Stimulated activated memory B cell treated with anti-CD40 and anti-IgM and Interleukin-4, amounts not matched to agents 10 μg/mL and 1 μg/mL and 100 μg/mL, for 72 hours (primary cell): ENCODE measurements around the gene PRR36.

Experiments
- ATAC-seq: fragments of 150-1000 bp; cut with Tn5 transposase; 2 replicates; pipeline ENCODE4 v1.10.0; 2021
- H3K27ac Mint-ChIP-seq: one replicate; pipeline ENCODE4 v1.8.0; 2022; ENCODE audit warnings: mild to moderate bottlenecking, mixed read lengths
- H3K27me3 Mint-ChIP-seq: one replicate; pipeline ENCODE4 v1.8.0; 2022; ENCODE audit warnings: mixed read lengths
- H3K36me3 Mint-ChIP-seq: one replicate; pipeline ENCODE4 v1.8.0; 2022; ENCODE audit warnings: mixed read lengths
- H3K4me1 Mint-ChIP-seq: one replicate; pipeline ENCODE4 v1.8.0; 2022; ENCODE audit warnings: mixed read lengths
- H3K4me3 Mint-ChIP-seq: one replicate; pipeline ENCODE4 v1.8.0; 2022; ENCODE audit warnings: mild to moderate bottlenecking, moderate library complexity, mixed read lengths
- H3K9me3 Mint-ChIP-seq: one replicate; pipeline ENCODE4 v1.8.0; 2022; ENCODE audit warnings: mixed read lengths

Gene PRR36

GRCh38 chr19:7853770-7854128 lies 20.4 kb downstream of the PRR36 start:
- peak; percentile 4 for ATAC-seq
- no peak overlapping the region for H3K4me3 Mint-ChIP-seq
- H3K4me1 Mint-ChIP-seq = peaks cover 14% of the 10 kb centered on the region
- H3K27ac Mint-ChIP-seq = no peak overlapping the region
- H3K9me3 Mint-ChIP-seq = no peaks in the 10 kb centered on the region
- H3K36me3 Mint-ChIP-seq = peaks cover 7% of the 10 kb centered on the region
- peaks cover 52% of the 10 kb centered on the region for H3K27me3 Mint-ChIP-seq

- Mint-ChIP-seq H3K27me3 (peaks cover 45% of the 10 kb centered on the region), H3K4me1 (peaks cover 14% of the 10 kb centered on the region), H3K4me3 (peak overlapping the region; percentile 9), H3K36me3 (peaks cover 7% of the 10 kb centered on the region), H3K9me3 (no peaks in the 10 kb centered on the region), H3K27ac (no peak overlapping the region)
- ATAC-seq = peak; percentile 81
These were observed 21.1 kb downstream of the PRR36 start for GRCh38 chr19:7852851-7853769.

- Mint-ChIP-seq H3K36me3 (peaks cover 2% of the 10 kb centered on the region), H3K4me3 (no peak overlapping the region), H3K4me1 (peaks cover 14% of the 10 kb centered on the region), H3K9me3 (no peaks in the 10 kb centered on the region), H3K27me3 (peaks cover 33% of the 10 kb centered on the region), H3K27ac (no peak overlapping the region)
- ATAC-seq = no peak
These were observed 22.3 kb downstream of the PRR36 start for GRCh38 chr19:7851623-7852500.

- Mint-ChIP-seq H3K27ac (no peak overlapping the region), H3K9me3 (no peaks in the 10 kb centered on the region), H3K36me3 (no peaks in the 10 kb centered on the region), H3K4me1 (peaks cover 14% of the 10 kb centered on the region), H3K27me3 (peaks cover 25% of the 10 kb centered on the region), H3K4me3 (no peak overlapping the region)
- no peak for ATAC-seq
These were observed 23.1 kb downstream of the PRR36 start for GRCh38 chr19:7850945-7851622.

- Mint-ChIP-seq H3K27ac (no peak overlapping the region), H3K4me3 (no peak overlapping the region), H3K4me1 (peaks cover 14% of the 10 kb centered on the region), H3K36me3 (no peaks in the 10 kb centered on the region), H3K27me3 (peaks cover 16% of the 10 kb centered on the region), H3K9me3 (no peaks in the 10 kb centered on the region)
- ATAC-seq = no peak
These were observed 24.0 kb downstream of the PRR36 start for GRCh38 chr19:7850000-7850813.

- H3K4me3 Mint-ChIP-seq = no peak overlapping the region
- H3K27ac Mint-ChIP-seq = no peak overlapping the region
- H3K4me1 Mint-ChIP-seq = peaks cover 14% of the 10 kb centered on the region
- H3K27me3 Mint-ChIP-seq = peaks cover 11% of the 10 kb centered on the region
- no peaks in the 10 kb centered on the region for H3K36me3 Mint-ChIP-seq
- H3K9me3 Mint-ChIP-seq = no peaks in the 10 kb centered on the region
- no peak for ATAC-seq
These were observed 24.6 kb downstream of the PRR36 start for GRCh38 chr19:7849631-7849999.

- Mint-ChIP-seq H3K4me1 (peaks cover 14% of the 10 kb centered on the region), H3K36me3 (no peaks in the 10 kb centered on the region), H3K27me3 (peaks cover 11% of the 10 kb centered on the region), H3K27ac (no peak overlapping the region), H3K4me3 (no peak overlapping the region), H3K9me3 (no peaks in the 10 kb centered on the region)
- ATAC-seq = no peak
These were observed 25.3 kb downstream of the PRR36 start for GRCh38 chr19:7848779-7849457.

- peaks cover 6% of the 10 kb centered on the region for H3K27me3 Mint-ChIP-seq
- ATAC-seq = no peak
- H3K9me3 Mint-ChIP-seq = no peaks in the 10 kb centered on the region
- no peaks in the 10 kb centered on the region for H3K36me3 Mint-ChIP-seq
- no peak overlapping the region for H3K27ac Mint-ChIP-seq
- no peak overlapping the region for H3K4me3 Mint-ChIP-seq
- peaks cover 3% of the 10 kb centered on the region for H3K4me1 Mint-ChIP-seq
These were observed 26.5 kb downstream of the PRR36 start for GRCh38 chr19:7847664-7848063.

GRCh38 chr19:7846155-7846646 lies 28.0 kb downstream of the PRR36 start:
- no peaks in the 10 kb centered on the region for H3K36me3 Mint-ChIP-seq
- no peaks in the 10 kb centered on the region for H3K9me3 Mint-ChIP-seq
- H3K4me3 Mint-ChIP-seq = no peak overlapping the region
- no peak for ATAC-seq
- H3K4me1 Mint-ChIP-seq = no peaks in the 10 kb centered on the region
- H3K27ac Mint-ChIP-seq = no peak overlapping the region
- no peaks in the 10 kb centered on the region for H3K27me3 Mint-ChIP-seq

GRCh38 chr19:7845390-7846154 lies 28.6 kb downstream of the PRR36 start:
- H3K4me1 Mint-ChIP-seq = no peaks in the 10 kb centered on the region
- H3K27me3 Mint-ChIP-seq = no peaks in the 10 kb centered on the region
- no peak overlapping the region for H3K4me3 Mint-ChIP-seq
- no peak for ATAC-seq
- H3K36me3 Mint-ChIP-seq = no peaks in the 10 kb centered on the region
- H3K27ac Mint-ChIP-seq = no peak overlapping the region
- no peaks in the 10 kb centered on the region for H3K9me3 Mint-ChIP-seq

GRCh38 chr19:7844951-7845350 lies 29.2 kb downstream of the PRR36 start:
- Mint-ChIP-seq H3K27ac (no peak overlapping the region), H3K27me3 (no peaks in the 10 kb centered on the region), H3K4me3 (no peak overlapping the region), H3K36me3 (no peaks in the 10 kb centered on the region), H3K9me3 (no peaks in the 10 kb centered on the region), H3K4me1 (no peaks in the 10 kb centered on the region)
- ATAC-seq = no peak

- Mint-ChIP-seq H3K36me3 (no peaks in the 10 kb centered on the region), H3K27ac (no peak overlapping the region), H3K4me3 (no peak overlapping the region), H3K27me3 (no peaks in the 10 kb centered on the region), H3K9me3 (no peaks in the 10 kb centered on the region), H3K4me1 (no peaks in the 10 kb centered on the region)
- no peak for ATAC-seq
These were observed 29.8 kb downstream of the PRR36 start for GRCh38 chr19:7844405-7844804.

- no peak overlapping the region for H3K27ac Mint-ChIP-seq
- H3K27me3 Mint-ChIP-seq = no peaks in the 10 kb centered on the region
- H3K4me1 Mint-ChIP-seq = no peaks in the 10 kb centered on the region
- no peaks in the 10 kb centered on the region for H3K36me3 Mint-ChIP-seq
- H3K9me3 Mint-ChIP-seq = no peaks in the 10 kb centered on the region
- no peak for ATAC-seq
- H3K4me3 Mint-ChIP-seq = no peak overlapping the region
These were observed 30.7 kb downstream of the PRR36 start for GRCh38 chr19:7843521-7843920.
